ENCODE measurements around the gene MCM3AP.

GRCh38 chr21:46289655-46290179, 4.3 kb upstream of the MCM3AP start:
- TF ChIP-seq MAX (IDR thresholded peaks at IDR 0.05): no peak
- TF ChIP-seq REST (IDR thresholded peaks at IDR 0.05; ENCODE audit: low read depth): no peak
- no peak for TF ChIP-seq TAF1 (IDR thresholded peaks at IDR 0.05; ENCODE audit: low read depth)
- TF ChIP-seq, protein P1, sequence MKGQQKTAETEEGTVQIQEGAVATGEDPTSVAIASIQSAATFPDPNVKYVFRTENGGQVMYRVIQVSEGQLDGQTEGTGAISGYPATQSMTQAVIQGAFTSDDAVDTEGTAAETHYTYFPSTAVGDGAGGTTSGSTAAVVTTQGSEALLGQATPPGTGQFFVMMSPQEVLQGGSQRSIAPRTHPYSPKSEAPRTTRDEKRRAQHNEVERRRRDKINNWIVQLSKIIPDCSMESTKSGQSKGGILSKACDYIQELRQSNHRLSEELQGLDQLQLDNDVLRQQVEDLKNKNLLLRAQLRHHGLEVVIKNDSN (IDR thresholded peaks at IDR 0.05): no peak
- no peak for TF ChIP-seq EP300 (IDR thresholded peaks at IDR 0.05; ENCODE audit: borderline replicate concordance)
- no peak for TF ChIP-seq CEBPB (IDR thresholded peaks at IDR 0.05)
- TF ChIP-seq CREB1 (IDR thresholded peaks at IDR 0.05; ENCODE audit: low read depth): no peak
- TF ChIP-seq YY1 (IDR thresholded peaks at IDR 0.05; ENCODE audit: low read depth): no peak
- no peak for TF ChIP-seq RAD21 (IDR thresholded peaks at IDR 0.05; ENCODE audit: low read depth)

Data from Ishikawa (cell line).